GM18502 (cell line): ENCODE data around the gene PARVB.

Source experiments
- ATAC-seq: cut with Tn5 transposase; IDR thresholded peaks from one replicate; pipeline ENCODE4 v1.9.1; 2021; ENCODE audit warnings: mild to moderate bottlenecking; ENCODE audit not compliant: unreplicated experiment, poor library complexity

PARVB gene

GRCh38 chr22:44206330-44206645 lies 182.2 kb downstream of the PARVB start:
- no peak for ATAC-seq

- ATAC-seq = no peak
Observed at GRCh38 chr22:44206696-44207095, 182.6 kb downstream of the PARVB start.

- no peak for ATAC-seq
Observed at GRCh38 chr22:44207173-44207980, 183.3 kb downstream of the PARVB start.

- no peak for ATAC-seq
Observed at GRCh38 chr22:44207981-44208317, 183.8 kb downstream of the PARVB start.

GRCh38 chr22:44209343-44209742 lies 185.2 kb downstream of the PARVB start:
- ATAC-seq = no peak

- no peak for ATAC-seq
Observed at GRCh38 chr22:44210722-44211121, 186.6 kb downstream of the PARVB start.

GRCh38 chr22:44211256-44211945 lies 187.3 kb downstream of the PARVB start:
- ATAC-seq = no peak

- no peak for ATAC-seq
Observed at GRCh38 chr22:44211946-44212930, 188.1 kb downstream of the PARVB start.

- ATAC-seq = no peak
Observed at GRCh38 chr22:44212936-44213335, 188.8 kb downstream of the PARVB start.

GRCh38 chr22:44213489-44214043 lies 189.5 kb downstream of the PARVB start:
- no peak for ATAC-seq

- no peak for ATAC-seq
Observed at GRCh38 chr22:44214187-44214586, 190.1 kb downstream of the PARVB start.

GRCh38 chr22:44214764-44215163 lies 190.7 kb downstream of the PARVB start:
- no peak for ATAC-seq

GRCh38 chr22:44215287-44215686 lies 191.2 kb downstream of the PARVB start:
- ATAC-seq = no peak

GRCh38 chr22:44217346-44217745 lies 193.2 kb downstream of the PARVB start:
- no peak for ATAC-seq

GRCh38 chr22:44218071-44218470 lies 194.0 kb downstream of the PARVB start:
- no peak for ATAC-seq

- no peak for ATAC-seq
Observed at GRCh38 chr22:44219101-44219870, 195.2 kb downstream of the PARVB start.

GRCh38 chr22:44220727-44221680 lies 196.9 kb downstream of the PARVB start:
- ATAC-seq = no peak

GRCh38 chr22:44221710-44222475 lies 197.8 kb downstream of the PARVB start:
- ATAC-seq = no peak
